NCI-H748 treated with DMSO at 0.1 percent for 48 hours (cell line): ENCODE data around the gene PIK3C2G.
A peak's percentile ranks its signal among the peaks of the same experiment; 100 is the strongest.

Experiments used
- DNase-seq: peaks from one replicate; lab custom pipeline; 2025; lab: John Stamatoyannopoulos, UW

PIK3C2G gene

DNA sequence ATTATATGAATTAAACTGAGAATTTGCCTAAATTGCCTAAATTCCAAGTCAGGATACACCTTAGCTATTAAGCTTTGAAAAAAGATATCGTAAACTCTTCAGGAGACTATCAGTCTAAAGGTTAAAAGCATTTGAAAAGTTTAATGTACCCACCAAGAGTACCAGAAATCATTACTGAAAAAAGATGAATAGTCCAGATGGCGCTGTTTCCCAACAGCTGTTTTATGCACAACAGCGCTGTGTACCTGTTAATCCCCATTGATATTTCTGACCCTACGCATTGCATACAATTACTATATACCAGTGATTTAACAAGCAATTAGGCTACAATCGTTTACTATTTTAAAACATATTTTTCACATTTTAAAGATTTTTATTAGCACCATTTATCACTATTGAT lies 291.5 kb downstream of the PIK3C2G start:
- DNase-seq: peak; percentile 13

DNA sequence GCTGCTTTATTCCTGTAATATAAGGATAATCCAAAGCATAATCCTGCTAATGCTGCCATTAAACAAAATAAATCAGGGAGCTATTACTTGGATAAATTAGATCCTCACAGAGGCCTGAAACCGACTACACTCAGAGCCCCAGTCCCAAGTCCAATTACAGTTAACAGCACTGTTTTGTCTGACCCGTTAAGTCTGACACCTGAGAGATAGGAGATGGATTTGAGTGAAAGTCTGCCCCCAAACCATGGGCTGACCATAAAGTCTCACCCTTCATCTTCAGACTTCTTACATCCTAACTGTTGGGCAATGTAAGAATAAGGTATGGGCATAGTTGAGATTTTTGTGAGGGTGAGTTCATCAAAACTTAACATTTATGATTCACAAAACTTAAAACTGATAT lies 294.8 kb downstream of the PIK3C2G start:
- no peak for DNase-seq

DNA sequence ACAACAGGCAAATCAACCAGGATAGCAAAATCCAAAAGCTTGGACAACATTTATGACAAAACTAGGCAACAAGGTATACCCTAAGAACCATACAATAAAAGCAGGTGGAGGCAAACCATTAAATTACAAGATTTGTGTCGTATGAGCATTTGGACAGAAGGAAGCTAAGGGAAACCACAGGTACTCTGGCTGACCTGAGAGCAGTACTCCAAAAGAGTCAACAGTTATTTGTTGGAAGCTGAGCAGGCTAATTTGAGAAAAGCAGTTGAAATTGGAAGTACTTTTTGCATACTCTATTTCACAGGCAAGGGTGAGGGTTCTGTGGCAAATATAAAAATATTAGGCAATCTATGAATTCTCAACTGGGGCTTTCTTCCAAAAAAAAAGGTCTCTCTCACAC lies 297.9 kb downstream of the PIK3C2G start:
- no peak for DNase-seq

DNA sequence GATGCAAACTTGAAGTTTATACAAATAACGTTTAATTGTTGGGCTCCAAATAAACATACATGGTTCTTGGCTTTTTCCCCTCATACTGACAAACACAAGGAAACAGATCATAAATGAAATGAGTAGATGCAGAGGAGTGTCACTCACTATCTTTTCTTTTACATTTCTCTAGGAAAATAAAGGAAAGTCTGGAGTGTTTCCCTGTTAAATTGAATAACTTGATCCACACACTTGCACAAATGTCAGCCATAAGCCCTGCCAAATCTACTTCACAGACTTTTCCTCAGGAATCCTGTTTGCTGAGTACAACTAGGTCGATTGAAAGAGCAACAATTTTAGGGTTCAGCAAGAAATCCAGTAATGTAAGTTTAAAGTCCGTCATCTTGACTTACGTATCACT lies 301.2 kb downstream of the PIK3C2G start:
- no peak for DNase-seq

DNA sequence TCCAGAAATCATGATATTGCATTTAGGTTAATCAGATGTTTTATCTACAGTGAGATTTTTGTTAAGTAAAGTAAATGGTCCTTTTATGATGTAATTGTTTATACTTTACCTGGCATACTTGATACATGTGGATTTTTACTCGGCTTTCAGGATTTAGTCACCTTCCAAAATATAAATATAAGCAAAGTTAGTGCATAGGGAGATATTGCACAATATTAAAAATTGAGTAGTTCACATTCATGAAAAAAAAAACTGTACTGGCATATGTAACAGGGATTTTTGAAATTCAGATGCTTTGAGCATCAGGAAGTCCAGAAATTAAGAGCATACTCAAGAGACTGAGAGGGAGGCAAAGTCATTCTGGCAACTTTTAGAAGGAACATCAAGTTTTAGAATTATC lies 303.0 kb downstream of the PIK3C2G start:
- DNase-seq: no peak

DNA sequence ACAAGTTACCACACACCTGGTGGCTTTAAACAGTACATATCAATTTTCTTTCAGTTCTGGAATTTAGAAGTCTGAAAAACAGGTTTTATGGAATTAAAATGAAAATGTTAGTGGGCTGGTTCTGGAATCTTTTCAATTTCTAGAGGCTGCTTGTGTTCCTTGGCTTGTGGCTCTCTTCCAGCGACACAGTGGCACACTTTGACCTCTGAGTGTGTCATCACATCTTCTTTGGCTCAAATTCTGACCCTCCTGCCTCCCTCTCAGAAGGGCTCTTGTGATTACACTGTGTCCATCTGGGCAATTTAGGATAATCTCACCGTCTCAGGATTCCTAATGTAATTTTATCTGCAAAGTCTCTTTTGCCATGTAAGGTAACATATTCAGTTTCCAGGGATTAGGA lies 306.5 kb downstream of the PIK3C2G start:
- no peak for DNase-seq

DNA sequence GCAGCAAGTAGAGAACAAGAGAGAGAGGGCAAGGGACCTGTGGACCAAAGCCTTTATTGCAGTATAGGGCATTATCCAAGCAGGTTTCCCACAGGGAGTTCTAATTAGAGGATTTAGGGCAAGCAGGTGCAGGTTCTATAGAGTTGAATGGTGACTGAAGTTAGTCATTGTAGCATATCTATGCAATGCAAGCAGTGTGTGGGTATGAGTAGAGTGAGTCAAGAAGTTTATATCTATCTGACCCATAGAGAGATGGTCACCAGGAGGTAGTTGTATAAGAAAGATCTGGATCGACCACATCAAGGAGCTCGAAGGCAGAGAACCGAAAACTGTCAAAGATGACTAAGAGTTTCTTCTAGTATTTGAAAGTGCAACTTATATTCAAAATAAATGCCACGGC lies 309.2 kb downstream of the PIK3C2G start:
- no peak for DNase-seq

DNA sequence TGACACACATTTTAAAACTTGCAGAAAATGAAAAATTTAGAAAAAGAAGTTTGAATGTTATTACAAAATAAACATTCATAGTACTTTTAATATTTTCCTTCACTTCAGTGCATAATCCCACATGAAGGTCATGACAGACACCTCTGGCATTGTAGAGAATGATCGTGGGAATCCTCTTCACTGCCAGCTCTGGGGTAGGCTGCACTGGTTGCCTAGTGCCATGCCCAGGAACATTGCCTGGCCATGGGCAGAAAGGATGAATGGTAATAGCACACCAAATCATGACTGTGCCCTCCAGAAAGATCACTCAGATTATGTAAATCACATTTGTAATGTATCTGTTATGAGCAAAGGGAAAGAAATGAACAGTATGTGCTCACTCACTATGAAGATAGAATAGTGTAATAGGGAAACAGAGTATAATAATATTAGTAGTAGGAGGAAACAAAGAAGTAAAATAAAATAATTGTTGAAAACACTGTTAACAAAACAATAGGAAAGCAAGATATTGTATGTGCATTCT lies 314.8 kb downstream of the PIK3C2G start:
- DNase-seq: no peak

DNA sequence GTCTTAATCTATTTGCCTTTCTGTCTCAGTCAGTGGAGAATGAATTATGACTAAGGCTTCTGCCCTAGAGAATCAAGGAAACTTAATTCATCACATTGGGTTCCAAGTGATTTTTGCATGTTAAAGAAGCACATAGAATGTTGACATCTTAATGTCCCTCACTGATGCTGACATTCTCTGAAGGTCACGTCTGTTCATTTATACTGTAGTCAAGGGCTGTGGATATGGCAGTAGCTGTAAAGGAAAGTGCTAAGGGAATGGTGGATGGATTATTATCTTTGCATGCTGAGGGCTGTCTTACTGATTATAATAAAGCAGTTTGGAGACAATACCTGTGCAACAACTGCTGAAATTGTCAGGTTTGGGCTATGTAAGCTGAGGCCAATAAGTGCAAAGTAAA lies 315.3 kb downstream of the PIK3C2G start:
- DNase-seq: no peak

DNA sequence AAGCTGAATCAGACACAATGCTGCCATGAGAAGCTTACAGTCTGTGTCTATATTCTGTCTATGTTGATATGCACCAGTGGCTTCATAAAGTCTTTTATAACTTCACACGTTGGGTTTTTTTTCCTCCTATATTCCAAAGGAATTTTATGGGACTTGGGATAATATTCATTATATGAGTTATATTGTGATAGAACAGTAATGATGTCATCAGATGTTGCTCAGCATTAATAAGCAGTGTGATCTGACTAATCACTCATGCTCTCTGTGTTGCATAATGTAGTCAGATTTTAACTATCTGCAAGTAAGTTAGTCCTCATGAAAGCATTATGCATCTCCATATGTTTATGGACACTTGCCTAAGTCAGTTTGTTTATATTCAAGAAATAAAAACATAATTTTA lies 316.9 kb downstream of the PIK3C2G start:
- no peak for DNase-seq

DNA sequence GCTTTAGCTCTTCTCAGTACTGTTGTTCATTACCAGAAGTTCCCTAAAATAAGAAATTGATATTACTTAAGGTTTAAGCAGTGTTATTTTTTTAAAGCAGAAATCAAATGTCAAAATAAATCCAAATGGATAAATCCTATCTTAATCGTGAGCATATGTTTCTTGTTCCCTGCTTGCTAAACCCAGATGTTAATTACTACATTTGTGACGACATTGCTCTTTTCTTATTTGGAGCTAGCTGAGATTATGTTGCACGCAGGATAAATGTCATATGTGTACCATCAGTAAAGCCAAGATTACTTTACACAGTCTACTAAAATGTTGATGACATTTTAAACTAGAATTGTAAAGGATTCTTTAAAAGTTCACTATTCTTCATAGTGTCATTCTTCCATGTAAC lies 319.0 kb downstream of the PIK3C2G start:
- DNase-seq: no peak

DNA sequence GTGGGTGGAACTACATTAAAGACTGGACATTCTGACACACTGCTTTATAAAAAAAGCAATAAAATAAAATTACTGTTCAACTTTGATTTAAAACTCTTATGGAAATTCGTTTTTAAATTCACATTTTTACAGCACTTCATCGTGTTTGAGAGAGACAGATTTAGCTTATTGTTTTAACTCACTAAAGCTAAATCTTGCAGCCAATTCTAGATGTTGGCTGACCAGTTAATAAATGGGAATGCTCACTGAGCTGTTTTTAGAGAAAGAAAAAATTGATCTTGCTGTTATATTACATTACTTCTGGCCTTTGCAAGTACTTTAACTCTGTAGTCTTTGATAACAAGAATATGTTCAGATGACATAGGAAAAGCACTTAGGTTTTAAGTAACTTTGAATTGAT lies 319.4 kb downstream of the PIK3C2G start:
- DNase-seq: no peak

DNA sequence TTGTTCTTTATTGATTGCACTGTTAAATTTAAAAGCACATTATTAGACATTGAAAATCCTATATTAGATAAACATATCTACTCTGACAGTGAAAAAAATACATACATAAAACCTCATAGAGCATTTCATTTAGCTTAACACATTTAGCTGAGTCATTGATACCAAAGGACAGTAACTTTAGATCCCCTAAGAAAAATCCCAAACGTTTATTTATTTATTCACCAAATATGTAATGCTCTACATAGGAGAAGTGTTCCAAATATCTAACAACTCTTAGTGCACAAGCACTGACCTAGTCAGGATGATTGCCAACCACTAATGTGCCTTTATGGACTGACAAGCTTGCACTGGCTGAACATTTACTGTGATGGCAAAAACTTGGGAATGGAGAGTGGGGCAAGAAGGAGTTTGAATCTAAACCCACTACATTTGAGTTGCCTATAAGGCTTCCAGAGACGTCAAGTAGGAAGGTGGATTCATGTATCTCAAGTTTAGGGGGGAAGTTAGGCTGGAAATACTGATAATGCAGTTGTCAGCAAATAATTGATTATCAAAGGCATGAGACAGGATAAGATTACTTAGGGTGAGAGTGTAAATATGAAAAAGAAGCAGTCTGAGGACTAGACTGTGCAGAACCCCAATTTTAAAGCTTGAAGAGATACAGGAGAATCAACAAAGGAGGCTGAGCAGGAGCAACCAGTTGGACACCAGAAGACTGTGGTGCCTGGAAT lies 320.1 kb downstream of the PIK3C2G start:
- DNase-seq: no peak

DNA sequence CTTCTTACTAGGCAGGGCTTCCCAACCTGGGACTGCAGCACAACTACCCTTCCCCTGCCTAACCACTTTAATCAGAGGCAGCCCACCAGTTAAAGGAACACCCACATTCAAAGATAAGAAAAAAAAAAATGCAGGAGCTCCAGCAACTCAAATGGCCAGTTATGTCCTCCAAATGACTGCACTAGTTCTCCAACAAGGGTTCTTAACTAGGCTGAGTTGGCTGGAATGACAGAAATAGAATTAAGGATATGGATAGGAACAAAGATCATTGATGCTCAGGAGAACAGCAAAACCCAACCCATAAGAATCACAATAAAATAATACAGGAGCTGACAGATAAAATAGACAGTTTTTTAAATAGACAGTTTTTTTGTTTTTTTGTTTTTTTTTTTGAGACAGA lies 322.3 kb downstream of the PIK3C2G start:
- DNase-seq: no peak

DNA sequence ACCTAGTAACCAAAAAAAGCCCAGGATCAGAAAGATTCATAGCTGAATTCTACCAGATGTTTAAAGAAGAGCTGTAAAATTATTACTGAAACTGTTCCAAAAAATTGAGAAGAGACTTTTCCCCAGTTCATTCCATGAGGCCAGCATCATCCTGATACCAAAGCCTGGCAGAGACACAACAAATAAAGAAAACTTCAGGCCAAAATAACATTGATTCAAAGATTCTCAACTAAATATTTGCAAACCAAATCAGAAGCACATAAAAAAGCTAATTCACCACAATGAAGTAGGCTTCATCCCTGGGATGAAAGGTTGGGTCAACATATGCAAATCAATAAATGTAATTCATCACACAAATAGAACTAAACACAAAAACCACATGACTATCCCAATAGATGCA lies 325.3 kb downstream of the PIK3C2G start:
- DNase-seq: no peak

DNA sequence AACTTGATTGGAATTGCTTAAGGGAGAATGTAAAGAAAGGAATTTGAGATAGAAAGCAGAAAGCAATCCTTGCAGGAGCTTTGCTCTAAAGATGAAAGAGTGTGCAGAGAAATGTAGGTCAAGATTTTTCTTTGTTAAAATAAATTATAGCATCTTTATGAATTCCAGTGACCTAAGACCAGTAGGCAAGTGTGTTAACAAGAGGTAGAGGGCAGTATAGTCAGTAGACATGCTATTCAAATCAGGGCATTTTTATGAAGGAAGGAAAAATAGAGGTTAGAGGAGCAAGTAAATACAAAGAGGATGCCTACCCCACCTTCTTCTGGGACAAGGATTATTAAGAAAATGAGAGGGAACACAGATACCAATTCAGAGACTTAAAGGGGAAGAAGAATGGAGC lies 328.0 kb downstream of the PIK3C2G start:
- no peak for DNase-seq

DNA sequence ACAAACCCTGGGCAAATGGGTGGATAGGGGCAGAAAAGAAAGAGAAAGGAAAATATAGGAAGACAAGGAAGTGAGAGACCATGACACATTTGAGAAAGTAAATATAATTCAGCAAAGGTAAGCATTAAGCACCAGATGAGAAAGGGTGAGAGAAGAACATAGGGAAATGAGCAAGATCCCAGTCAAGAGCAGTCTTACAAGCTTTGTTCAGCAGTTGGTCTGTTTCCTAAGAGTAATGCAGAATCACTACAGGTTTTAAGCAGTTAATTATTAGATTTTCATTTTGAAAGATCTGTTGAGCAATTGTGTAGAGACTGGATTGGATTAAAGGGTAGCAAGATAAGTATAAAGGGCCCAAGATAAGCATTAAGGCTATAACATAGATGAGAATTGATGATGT lies 330.2 kb downstream of the PIK3C2G start:
- DNase-seq: no peak

DNA sequence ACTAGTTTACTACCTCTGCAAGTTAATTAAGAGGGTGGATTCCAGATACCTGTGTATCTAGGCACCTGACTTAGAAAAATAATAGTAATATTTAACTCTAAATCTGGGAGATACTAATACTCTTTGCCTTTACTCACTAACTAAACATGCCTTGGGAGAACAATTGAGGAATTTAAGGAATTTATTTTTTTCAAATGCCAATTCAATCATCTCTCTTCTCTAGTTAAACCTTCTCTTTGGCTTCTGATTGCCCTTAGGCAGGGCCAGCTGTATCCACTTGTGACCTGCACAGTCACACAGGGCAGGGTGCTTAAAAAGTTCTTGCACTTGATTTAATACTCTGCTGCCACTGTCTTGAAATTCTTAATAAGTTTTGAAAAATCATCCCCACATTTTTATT lies 334.1 kb downstream of the PIK3C2G start:
- DNase-seq: no peak

DNA sequence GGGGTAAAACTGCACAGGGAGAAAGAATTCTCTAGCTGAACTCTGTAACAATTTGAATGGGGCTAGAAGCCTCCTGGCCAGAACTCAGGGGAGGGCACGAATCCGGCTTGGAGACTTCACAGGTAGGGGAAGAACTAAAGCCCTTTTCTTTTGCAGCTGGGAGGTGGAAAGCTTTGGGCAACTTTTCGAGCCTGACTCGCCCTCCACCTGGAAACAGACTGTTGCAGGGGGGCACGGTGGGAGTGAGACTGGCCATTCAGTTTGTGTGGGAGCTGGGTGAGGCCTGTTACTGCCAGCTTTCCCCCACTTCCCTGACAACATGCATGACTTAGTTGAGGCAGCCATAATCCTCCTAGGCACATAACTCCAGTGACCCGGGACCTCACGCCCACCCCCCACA lies 340.6 kb downstream of the PIK3C2G start:
- DNase-seq: no peak

DNA sequence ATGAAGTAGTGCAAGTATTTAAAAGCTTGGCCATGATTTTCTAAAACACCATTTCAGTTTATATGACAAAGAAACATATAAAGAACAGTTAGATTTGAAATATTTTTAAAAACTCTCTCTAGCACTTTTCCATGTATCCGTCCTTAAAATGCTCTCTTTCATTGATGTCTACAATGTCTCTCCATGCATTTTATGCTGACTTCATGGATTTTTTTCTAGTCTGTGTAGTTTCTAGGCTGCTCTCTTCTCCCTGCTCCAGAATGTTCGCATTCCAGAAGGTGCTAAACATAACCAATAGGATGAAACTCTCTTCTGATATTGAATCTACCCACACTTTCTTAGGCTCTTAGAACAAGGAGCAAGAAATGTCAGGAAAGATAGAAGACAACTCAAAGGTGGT lies 351.7 kb downstream of the PIK3C2G start:
- DNase-seq: no peak

DNA sequence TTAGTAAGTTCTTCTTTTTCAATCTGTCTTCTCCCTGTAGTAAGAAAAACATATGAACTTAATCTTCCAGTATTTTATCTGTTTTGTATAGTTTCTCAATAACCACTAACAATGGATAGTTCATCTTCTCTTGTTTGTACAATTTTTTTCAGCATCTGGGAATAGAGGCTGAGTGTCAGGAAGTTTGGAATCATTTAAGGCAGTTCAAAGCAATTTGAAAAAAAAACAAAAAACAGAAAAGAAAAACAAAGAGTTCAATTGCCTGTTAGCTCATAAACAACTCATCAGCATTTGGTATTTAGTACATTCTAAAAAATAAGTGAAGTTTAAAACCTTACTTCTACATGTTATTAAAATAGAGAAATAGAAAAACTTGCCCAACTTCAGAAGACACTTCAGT lies 359.7 kb downstream of the PIK3C2G start:
- no peak for DNase-seq

DNA sequence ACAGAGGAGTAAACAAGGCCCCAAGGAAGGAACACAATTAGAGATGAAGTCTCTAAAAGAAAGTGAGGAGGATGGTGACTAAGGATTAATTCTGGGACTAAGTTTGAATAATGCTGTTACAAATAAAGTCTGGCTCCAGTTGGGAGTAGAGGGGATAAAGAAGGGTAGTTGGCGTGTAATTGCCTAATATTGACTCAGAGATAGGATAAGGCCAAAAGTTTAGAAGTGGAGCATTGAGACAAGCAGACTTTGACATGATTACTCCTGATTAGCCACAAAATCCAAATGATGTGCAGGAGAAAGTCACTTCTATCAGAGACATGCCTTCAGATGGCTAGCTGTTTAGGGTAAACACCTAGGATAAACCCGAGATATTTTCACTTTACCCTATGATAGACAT lies 368.1 kb downstream of the PIK3C2G start:
- no peak for DNase-seq

DNA sequence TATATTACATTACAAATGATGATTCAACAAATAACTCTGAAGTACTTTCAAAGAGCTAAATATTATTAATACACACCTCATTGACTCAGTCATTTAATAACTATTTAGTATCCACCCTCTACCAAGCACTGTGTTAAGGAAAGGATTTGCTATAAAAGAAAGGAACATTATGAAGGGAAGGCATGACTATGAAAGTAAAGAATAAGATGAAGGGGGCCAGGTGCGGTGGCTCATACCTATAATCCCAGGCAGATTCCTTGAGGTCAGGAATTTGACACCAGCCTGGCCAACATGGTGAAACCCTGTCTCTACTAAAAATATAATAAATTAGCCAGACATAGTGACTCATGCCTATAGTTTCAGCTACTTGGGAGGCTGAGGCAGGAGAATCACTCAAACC lies 368.6 kb downstream of the PIK3C2G start:
- DNase-seq: no peak

DNA sequence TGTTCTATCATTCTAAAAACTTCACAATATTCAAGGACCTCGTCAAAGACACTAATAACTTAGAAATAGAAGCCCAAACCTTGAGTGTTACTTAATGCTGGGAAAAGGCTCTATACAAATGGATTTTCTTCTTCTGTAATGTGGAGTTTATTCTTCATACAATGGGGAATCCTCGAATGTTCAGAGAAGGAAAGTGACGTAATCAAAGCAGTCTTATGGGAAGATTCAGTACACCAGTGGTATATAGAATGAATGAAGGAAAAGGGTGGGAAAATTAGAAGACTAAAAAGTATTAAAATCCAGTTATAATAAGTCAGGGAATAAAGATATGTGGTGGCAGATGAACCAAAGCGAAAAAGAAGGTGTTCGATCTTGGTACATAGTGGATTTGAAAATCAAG lies 370.0 kb downstream of the PIK3C2G start:
- DNase-seq: no peak
